Neural progenitor cell (in vitro differentiated cells): ENCODE data around the gene SPRED3. TPM values are rescaled to one million over a fixed set of nuclear protein-coding genes. Genes with fewer than 3 reads are reported as not detected.

Experiments
- DNase-seq: peaks from one replicate; pipeline ENCODE4 v3.0.0-alpha.2; 2016; ENCODE audit warnings: low spot score
- H2AFZ ChIP-seq: fragments of 200-600 bp; sonication (generic); replicated peaks from 2 replicates; pipeline ENCODE4 v1.6.1; 2016; ENCODE audit warnings: antibody characterized with exemption
- H3F3A ChIP-seq: fragments of 200-600 bp; sonication (generic); 2 replicates; pipeline ENCODE4 v1.6.1; 2016; ENCODE audit warnings: antibody characterized with exemption, low read depth
- H3K27ac ChIP-seq: fragments of 200-600 bp; sonication (generic); 2 replicates; pipeline ENCODE4 v1.5.1; 2016; ENCODE audit warnings: mild to moderate bottlenecking
- H3K27me3 ChIP-seq: fragments of 200-600 bp; sonication (generic); 2 replicates; pipeline ENCODE4 v1.6.1; 2016; ENCODE audit warnings: mild to moderate bottlenecking, moderate library complexity
- H3K36me3 ChIP-seq: fragments of 200-600 bp; sonication (generic); 2 replicates; pipeline ENCODE4 v1.5.1; 2016
- H3K4me1 ChIP-seq: fragments of 200-600 bp; sonication (generic); 2 replicates; pipeline ENCODE4 v1.6.1; 2016; ENCODE audit warnings: mixed run types
- H3K4me2 ChIP-seq: fragments of 200-600 bp; sonication (generic); 2 replicates; pipeline ENCODE4 v1.6.1; 2016
- H3K4me3 ChIP-seq: fragments of 200-600 bp; sonication (generic); 2 replicates; pipeline ENCODE4 v1.5.1; 2016
- H3K79me2 ChIP-seq: fragments of 200-600 bp; sonication (generic); 2 replicates; pipeline ENCODE4 v1.6.1; 2016; ENCODE audit warnings: low read depth
- H3K9ac ChIP-seq: fragments of 200-600 bp; sonication (generic); 2 replicates; pipeline ENCODE4 v1.6.1; 2016
- H3K9me3 ChIP-seq: fragments of 200-600 bp; sonication (generic); 2 replicates; pipeline ENCODE4 v1.5.1; 2016; ENCODE audit warnings: low read depth
- H4K20me1 ChIP-seq: fragments of 200-600 bp; sonication (generic); 2 replicates; pipeline ENCODE4 v1.6.1; 2016; ENCODE audit warnings: low read depth
- H3K27ac Mint-ChIP-seq: 3 replicates; pipeline ENCODE4 v1.8.0; 2021; ENCODE audit warnings: mixed read lengths
- H3K27me3 Mint-ChIP-seq: 2 replicates; pipeline ENCODE4 v1.8.0; 2022; ENCODE audit warnings: low read depth, mild to moderate bottlenecking, inconsistent platforms, moderate library complexity, mixed read lengths; ENCODE audit not compliant: insufficient read depth
- H3K36me3 Mint-ChIP-seq: 3 replicates; pipeline ENCODE4 v1.8.0; 2021; ENCODE audit warnings: mixed read lengths
- H3K4me1 Mint-ChIP-seq: 3 replicates; pipeline ENCODE4 v1.8.0; 2021; ENCODE audit warnings: mixed read lengths
- H3K4me3 Mint-ChIP-seq: 3 replicates; pipeline ENCODE4 v1.8.0; 2021; ENCODE audit warnings: mild to moderate bottlenecking, moderate library complexity, mixed read lengths
- H3K9me3 Mint-ChIP-seq: 3 replicates; pipeline ENCODE4 v1.8.0; 2020; ENCODE audit warnings: mixed read lengths
- CTCF ChIP-seq: fragments of 200-600 bp; sonication (generic); IDR thresholded peaks from 2 replicates; pipeline ENCODE4 v1.5.1; 2017; ENCODE audit warnings: antibody characterized with exemption, mild to moderate bottlenecking
- EZH2 ChIP-seq: fragments of 200-600 bp; sonication (generic); IDR thresholded peaks from 2 replicates; pipeline ENCODE4 v1.6.1; 2017; ENCODE audit warnings: antibody characterized with exemption, mild to moderate bottlenecking, moderate library complexity
- EZH2phosphoT487 ChIP-seq: fragments of 200-600 bp; sonication (generic); IDR thresholded peaks from 2 replicates; pipeline ENCODE4 v1.6.1; 2017; ENCODE audit warnings: antibody characterized with exemption
- total RNA-seq: library from RNA; depleted of rRNA; stranded (reverse); fragments of >200 nt; gene quantifications from 2 replicates; pipeline ENCODE4 v1.2.3, GENCODE V29; 2015; ENCODE audit warnings: low replicate concordance

SPRED3 gene
- total RNA-seq, 1 donor from 2014 or later: 0.99 TPM

GRCh38 chr19:38417146-38417543 is 28.6 kb downstream of the SPRED3 start:
- peaks cover 6% of the 10 kb centered on the region for H3F3A ChIP-seq
- peaks cover 24% of the 10 kb centered on the region for H3K27me3 ChIP-seq
- TF ChIP-seq EZH2phosphoT487 (no peak), CTCF (no peak), EZH2 (no peak)
- H3K4me2 ChIP-seq: peak overlapping the region; percentile 80
- no peaks in the 10 kb centered on the region for H4K20me1 ChIP-seq
- no peak overlapping the region for H3K27ac ChIP-seq
- Mint-ChIP-seq H3K36me3 (no peaks in the 10 kb centered on the region), H3K27me3 (peaks cover 26% of the 10 kb centered on the region), H3K4me3 (peak overlapping the region; percentile 86), H3K27ac (peak overlapping the region; percentile 6), H3K4me1 (peaks cover 11% of the 10 kb centered on the region), H3K9me3 (no peaks in the 10 kb centered on the region)
- no peak overlapping the region for H3K9ac ChIP-seq
- no peak overlapping the region for H2AFZ ChIP-seq
- no peaks in the 10 kb centered on the region for H3K79me2 ChIP-seq
- H3K36me3 ChIP-seq: no peaks in the 10 kb centered on the region
- no peaks in the 10 kb centered on the region for H3K9me3 ChIP-seq
- no peak for DNase-seq
- no peak overlapping the region for H3K4me3 ChIP-seq
- H3K4me1 ChIP-seq: no peaks in the 10 kb centered on the region

GRCh38 chr19:38417544-38418506 is 29.3 kb downstream of the SPRED3 start:
- Mint-ChIP-seq H3K36me3 (no peaks in the 10 kb centered on the region), H3K27ac (peak overlapping the region; percentile 6), H3K4me3 (peak overlapping the region; percentile 86), H3K9me3 (no peaks in the 10 kb centered on the region), H3K27me3 (peaks cover 26% of the 10 kb centered on the region), H3K4me1 (peaks cover 11% of the 10 kb centered on the region)
- peak overlapping the region; percentile 70 for H2AFZ ChIP-seq
- peaks cover 6% of the 10 kb centered on the region for H3F3A ChIP-seq
- H3K9me3 ChIP-seq: no peaks in the 10 kb centered on the region
- H3K79me2 ChIP-seq: no peaks in the 10 kb centered on the region
- TF ChIP-seq CTCF (peak; percentile 21), EZH2 (no peak), EZH2phosphoT487 (no peak)
- H4K20me1 ChIP-seq: no peaks in the 10 kb centered on the region
- peak overlapping the region; percentile 80 for H3K4me2 ChIP-seq
- DNase-seq: peak; percentile 84
- H3K9ac ChIP-seq: no peak overlapping the region
- peak overlapping the region; percentile 53 for H3K4me3 ChIP-seq
- no peaks in the 10 kb centered on the region for H3K36me3 ChIP-seq
- no peaks in the 10 kb centered on the region for H3K4me1 ChIP-seq
- no peak overlapping the region for H3K27ac ChIP-seq
- peaks cover 24% of the 10 kb centered on the region for H3K27me3 ChIP-seq

- H4K20me1 ChIP-seq: no peaks in the 10 kb centered on the region
- Mint-ChIP-seq H3K4me3 (no peak overlapping the region), H3K9me3 (no peaks in the 10 kb centered on the region)
Measured at GRCh38 chr19:38420935-38421334, 32.4 kb downstream of the SPRED3 start.

More at GRCh38 chr19:38420935-38421334, 32.4 kb downstream of the SPRED3 start:
- Histone ChIP-seq H3K4me3 (no peak overlapping the region), H3K36me3 (no peaks in the 10 kb centered on the region), H3K4me2 (no peak overlapping the region), H3K27ac (no peak overlapping the region), H3K27me3 (peaks cover 24% of the 10 kb centered on the region), H2AFZ (no peak overlapping the region), H3K9ac (no peak overlapping the region), H3K9me3 (no peaks in the 10 kb centered on the region), H3F3A (peaks cover 6% of the 10 kb centered on the region), H3K4me1 (peaks cover 5% of the 10 kb centered on the region), H3K79me2 (no peaks in the 10 kb centered on the region)
- Mint-ChIP-seq H3K27me3 (peaks cover 22% of the 10 kb centered on the region), H3K27ac (no peak overlapping the region), H3K36me3 (no peaks in the 10 kb centered on the region), H3K4me1 (peaks cover 13% of the 10 kb centered on the region)
- TF ChIP-seq CTCF: no peak
- TF ChIP-seq EZH2phosphoT487: no peak
- no peak for TF ChIP-seq EZH2
- no peak for DNase-seq
